Caco-2 (cell line): ENCODE measurements around the gene SNAI3. TPM values are rescaled to one million over a fixed set of nuclear protein-coding genes. Genes with fewer than 3 reads are reported as not detected.

Source experiments
- BruUV-seq: library from RNA; stranded (reverse); fragments of 400-500 nt; replicated peaks from 2 replicates; lab custom pipeline; 2021; lab: Mats Ljungman, UMichigan
- CTCF ChIA-PET: fragments of 300-600 bp; sonication (Branson Sonifier 250); formaldehyde crosslinking; loops from one replicate; lab custom pipeline; 2022; ENCODE audit warnings: antibody characterized with exemption; lab: Charles Lee
- POLR2A ChIA-PET: fragments of 300-600 bp; sonication (Branson Sonifier 250); formaldehyde crosslinking; loops from one replicate; lab custom pipeline; 2022; ENCODE audit warnings: antibody characterized with exemption; lab: Charles Lee
- DNase-seq, 2 experiments: peaks; one replicate each; pipeline versions ENCODE4 v3.0.0 to v3.0.0-alpha.2; 2020 to 2022
- H3K27me3 ChIP-seq: replicated peaks from 2 replicates; pipeline ENCODE4 v1.6.0; 2011; ENCODE audit warnings: low read length; ENCODE audit not compliant: control insufficient read depth, insufficient read depth
- H3K36me3 ChIP-seq: 2 replicates; pipeline ENCODE4 v1.5.1; 2011; ENCODE audit warnings: low read length; ENCODE audit not compliant: control insufficient read depth, insufficient read depth
- H3K4me1 ChIP-seq: fragments of 250-450 bp; sonication (Bioruptor Pico); 2 replicates; pipeline ENCODE4 v1.5.1; 2020; ENCODE audit warnings: mild to moderate bottlenecking
- H3K4me3 ChIP-seq: 2 replicates; pipeline ENCODE4 v1.5.1; 2011; ENCODE audit warnings: low read depth, mild to moderate bottlenecking, control low read depth, low read length
- H3K9me3 ChIP-seq: fragments of 250-450 bp; sonication (Bioruptor Pico); 2 replicates; pipeline ENCODE4 v1.5.1; 2020; ENCODE audit warnings: mild to moderate bottlenecking, moderate library complexity
- H3K27ac Mint-ChIP-seq: one replicate; pipeline ENCODE4 v1.8.0; 2022; ENCODE audit warnings: mixed read lengths; ENCODE audit not compliant: unreplicated experiment
- H3K27me3 Mint-ChIP-seq: one replicate; pipeline ENCODE4 v1.8.0; 2022; ENCODE audit warnings: mixed read lengths; ENCODE audit not compliant: insufficient read depth, unreplicated experiment
- H3K36me3 Mint-ChIP-seq: one replicate; pipeline ENCODE4 v1.8.0; 2022; ENCODE audit warnings: mild to moderate bottlenecking, mixed read lengths; ENCODE audit not compliant: insufficient read depth, unreplicated experiment
- H3K4me1 Mint-ChIP-seq: one replicate; pipeline ENCODE4 v1.8.0; 2022; ENCODE audit warnings: low read depth, mixed read lengths; ENCODE audit not compliant: unreplicated experiment
- H3K4me3 Mint-ChIP-seq: one replicate; pipeline ENCODE4 v1.8.0; 2022; ENCODE audit warnings: mild to moderate bottlenecking, moderate library complexity, mixed read lengths; ENCODE audit not compliant: unreplicated experiment
- H3K9me3 Mint-ChIP-seq: one replicate; pipeline ENCODE4 v1.8.0; 2022; ENCODE audit warnings: mixed read lengths; ENCODE audit not compliant: unreplicated experiment
- intact Hi-C: fragments of 100-400 bp; cut with micrococcal nuclease; formaldehyde crosslinking; loops from one replicate; pipeline ENCODE4 v1.10.0; 2022; ENCODE audit not compliant: unreplicated experiment
- total RNA-seq: library from RNA; stranded (reverse); gene quantifications from 2 replicates; pipeline ENCODE4 v1.2.3, GENCODE V29; 2022
- TF ChIP-seq, protein P1 (sequence below), 2 experiments: fragments of 200-600 bp in 1 of 2; IDR thresholded peaks; 1 replicate in 1 of 2; 2 replicates in 1 of 2; pipeline versions ENCODE4 v1.5.1 to v1.8.0; 2011 to 2022; ENCODE audit warnings: antibody characterized with exemption in 1 of 2, control low read depth in 1 of 2, inconsistent platforms in 1 of 2, low read depth in 1 of 2, low read length in 1 of 2, mild to moderate bottlenecking in 1 of 2, moderate library complexity in 1 of 2; ENCODE audit not compliant: insufficient read depth in 1 of 2, severe bottlenecking in 1 of 2, unreplicated experiment in 1 of 2

The SNAI3 gene
- total RNA-seq, 1 experiment from 2014 or later, result 3.5 TPM

DNA sequence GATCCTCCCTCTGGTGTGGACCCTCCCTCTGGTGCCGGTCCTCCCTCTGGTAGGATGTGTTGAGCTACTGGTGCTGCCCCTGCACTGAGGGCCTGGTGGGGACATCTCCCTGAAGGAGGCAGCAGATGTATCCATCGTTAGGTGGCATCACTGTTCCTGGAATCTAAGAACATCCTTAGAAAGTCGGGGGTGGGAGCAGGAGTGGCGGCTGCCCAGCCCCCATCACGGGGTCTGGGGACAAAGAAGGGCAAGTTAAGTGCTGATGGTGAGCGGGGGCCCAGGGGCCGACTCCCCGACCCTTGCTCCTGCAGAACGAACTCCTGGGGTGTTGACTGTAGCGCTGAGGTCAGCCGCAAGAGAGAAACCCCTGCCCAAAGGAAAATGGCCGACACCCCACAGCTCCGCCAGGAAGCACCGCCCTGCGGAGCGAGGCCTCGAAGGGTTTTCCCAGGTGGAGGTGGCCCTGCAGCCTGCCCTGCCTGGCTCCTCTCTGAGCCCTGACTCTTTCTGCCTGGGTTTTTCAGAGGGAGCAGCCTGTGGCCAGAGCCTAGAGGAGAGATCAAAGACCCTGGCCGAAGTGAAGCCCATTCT is 25.5 kb upstream of the SNAI3 start:
- peaks cover 7% of the 10 kb centered on the region for H3K4me1 Mint-ChIP-seq

GRCh38 chr16:88710556-88710955 is 24.2 kb upstream of the SNAI3 start:
- no peaks in the 10 kb centered on the region for H3K27me3 Mint-ChIP-seq
- TF ChIP-seq, protein P1, sequence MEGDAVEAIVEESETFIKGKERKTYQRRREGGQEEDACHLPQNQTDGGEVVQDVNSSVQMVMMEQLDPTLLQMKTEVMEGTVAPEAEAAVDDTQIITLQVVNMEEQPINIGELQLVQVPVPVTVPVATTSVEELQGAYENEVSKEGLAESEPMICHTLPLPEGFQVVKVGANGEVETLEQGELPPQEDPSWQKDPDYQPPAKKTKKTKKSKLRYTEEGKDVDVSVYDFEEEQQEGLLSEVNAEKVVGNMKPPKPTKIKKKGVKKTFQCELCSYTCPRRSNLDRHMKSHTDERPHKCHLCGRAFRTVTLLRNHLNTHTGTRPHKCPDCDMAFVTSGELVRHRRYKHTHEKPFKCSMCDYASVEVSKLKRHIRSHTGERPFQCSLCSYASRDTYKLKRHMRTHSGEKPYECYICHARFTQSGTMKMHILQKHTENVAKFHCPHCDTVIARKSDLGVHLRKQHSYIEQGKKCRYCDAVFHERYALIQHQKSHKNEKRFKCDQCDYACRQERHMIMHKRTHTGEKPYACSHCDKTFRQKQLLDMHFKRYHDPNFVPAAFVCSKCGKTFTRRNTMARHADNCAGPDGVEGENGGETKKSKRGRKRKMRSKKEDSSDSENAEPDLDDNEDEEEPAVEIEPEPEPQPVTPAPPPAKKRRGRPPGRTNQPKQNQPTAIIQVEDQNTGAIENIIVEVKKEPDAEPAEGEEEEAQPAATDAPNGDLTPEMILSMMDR (IDR thresholded peaks at IDR 0.05; ENCODE audit: insufficient read depth in 1 of 2, low read depth in 1 of 2, low read length in 1 of 2, severe bottlenecking in 1 of 2, unreplicated experiment in 1 of 2), result no peak
- Histone ChIP-seq H3K9me3 (no peaks in the 10 kb centered on the region), H3K4me1 (peaks cover 1% of the 10 kb centered on the region; the same call in 1 of the 2 replicates), H3K36me3 (no peaks in the 10 kb centered on the region; the same call in 1 of the 2 replicates), H3K4me3 (no peak overlapping the region), H3K27me3 (no peaks in the 10 kb centered on the region)
- POLR2A ChIA-PET, result no interaction called here
- no TSS peak for BruUV-seq
- peaks cover 58% of the 10 kb centered on the region for H3K36me3 Mint-ChIP-seq
- H3K27ac Mint-ChIP-seq, result peak overlapping the region; percentile 61
- H3K4me1 Mint-ChIP-seq, result peaks cover 7% of the 10 kb centered on the region
- no peak for DNase-seq
- H3K9me3 Mint-ChIP-seq, result no peaks in the 10 kb centered on the region
- intact Hi-C loops, result no loop called here
- CTCF ChIA-PET, result interaction anchor here (1.2 kb wide), 1 partner anchor 10 kb away, joined by 3 read pairs; no protein-coding TSS in a partner anchor
- no peak overlapping the region for H3K4me3 Mint-ChIP-seq

More for the DNA sequence above, 25.5 kb upstream of the SNAI3 start:
- H3K4me3 ChIP-seq, result no peak overlapping the region
- Mint-ChIP-seq H3K27ac (no peak overlapping the region), H3K4me3 (no peak overlapping the region), H3K27me3 (no peaks in the 10 kb centered on the region), H3K9me3 (no peaks in the 10 kb centered on the region), H3K36me3 (peaks cover 62% of the 10 kb centered on the region)
- DNase-seq, result no peak
- no peaks in the 10 kb centered on the region for H3K9me3 ChIP-seq
- H3K4me1 ChIP-seq, result no peaks in the 10 kb centered on the region
- intact Hi-C loops, result no loop called here
- ChIA-PET POLR2A (no interaction called here), CTCF (no interaction called here)
- H3K27me3 ChIP-seq, result no peaks in the 10 kb centered on the region
- no TSS peak for BruUV-seq
- TF ChIP-seq, protein P1 (IDR thresholded peaks at IDR 0.05; ENCODE audit: insufficient read depth in 1 of 2, low read depth in 1 of 2, low read length in 1 of 2, severe bottlenecking in 1 of 2, unreplicated experiment in 1 of 2), result no peak
- H3K36me3 ChIP-seq, result no peaks in the 10 kb centered on the region; the same call in 1 of the 2 replicates

DNA sequence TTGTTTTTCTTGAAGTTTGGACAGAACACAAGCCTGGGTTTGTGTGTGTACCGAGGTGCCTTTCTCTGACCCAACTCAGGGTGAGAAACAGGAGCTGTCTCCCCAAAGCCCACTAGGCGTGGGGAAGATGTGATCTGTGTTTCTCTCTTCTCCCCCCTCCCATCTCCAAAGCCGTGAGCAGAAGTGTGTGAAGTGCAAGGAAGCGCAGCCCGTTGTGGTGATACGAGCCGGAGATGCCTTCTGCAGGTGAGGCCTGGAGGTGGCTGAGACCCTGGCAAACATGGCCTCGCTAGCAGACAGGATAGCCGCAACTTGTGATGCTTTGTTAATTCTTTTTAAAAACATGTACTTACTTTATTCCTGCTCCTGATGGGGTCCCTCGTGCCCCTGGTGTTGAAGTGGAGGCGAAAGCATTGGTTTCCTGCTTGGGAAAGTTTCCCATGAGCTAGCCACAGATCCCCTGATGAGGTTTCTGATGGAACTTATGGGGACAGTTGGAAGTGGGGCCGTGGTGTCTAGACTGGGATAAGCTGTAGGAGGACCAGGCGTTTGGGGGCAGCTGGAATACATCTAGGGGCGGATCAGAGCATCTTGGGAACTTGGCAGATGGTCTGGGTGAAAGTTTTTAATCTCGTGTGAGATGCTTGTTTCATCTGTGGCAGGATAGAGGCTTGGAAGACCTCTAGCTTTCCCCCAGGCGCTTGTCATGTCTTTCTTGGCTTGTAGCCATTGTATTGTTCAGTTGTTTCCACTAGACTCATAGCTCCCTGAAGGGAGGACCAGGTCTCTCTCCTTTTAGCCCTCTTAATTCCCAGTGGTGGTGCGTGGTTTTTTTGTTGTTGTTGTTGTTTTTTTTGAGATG is 20.9 kb upstream of the SNAI3 start:
- POLR2A ChIA-PET, result interaction anchor here (0.6 kb wide), 2 partner anchors 137 to 586 kb away, joined by 3 read pairs; partner anchors contain the start of gene ZC3H18
- peak overlapping the region; percentile 60 for H3K27ac Mint-ChIP-seq

More for the DNA sequence above, 20.9 kb upstream of the SNAI3 start:
- Mint-ChIP-seq H3K9me3 (no peaks in the 10 kb centered on the region), H3K27me3 (no peaks in the 10 kb centered on the region), H3K4me1 (peaks cover 7% of the 10 kb centered on the region), H3K36me3 (peaks cover 40% of the 10 kb centered on the region), H3K4me3 (peak overlapping the region; percentile 82)
- CTCF ChIA-PET, result interaction anchor here (0.6 to 2.8 kb wide), 2 partner anchors 30 to 36 kb away, joined by 5 to 12 read pairs; no protein-coding TSS in a partner anchor
- intact Hi-C loops, result loop anchor here (5.0 kb wide), 1 partner anchor 45 kb away; the partner anchor contains the start of gene MVD
- Histone ChIP-seq H3K36me3 (no peaks in the 10 kb centered on the region), H3K4me3 (peak overlapping the region; percentile 94), H3K9me3 (no peaks in the 10 kb centered on the region), H3K4me1 (peaks cover 9% of the 10 kb centered on the region; the same call in 1 of the 2 replicates), H3K27me3 (no peaks in the 10 kb centered on the region)
- TF ChIP-seq, protein P1 (IDR thresholded peaks at IDR 0.05; ENCODE audit: insufficient read depth in 1 of 2, low read depth in 1 of 2, low read length in 1 of 2, severe bottlenecking in 1 of 2, unreplicated experiment in 1 of 2), result no peak
- TSS peak; percentile 68 for BruUV-seq
- no peak for DNase-seq
